HG02885 (cell line): Measurements from ENCODE around the gene NUBP2.
A peak's percentile ranks its signal among the peaks of the same experiment; 100 is the strongest.

Experiments
- ATAC-seq: cut with Tn5 transposase; IDR thresholded peaks from one replicate; pipeline ENCODE4 v1.9.1; 2021; ENCODE audit warnings: mild to moderate bottlenecking; ENCODE audit not compliant: unreplicated experiment, poor library complexity

The NUBP2 gene, protein sequence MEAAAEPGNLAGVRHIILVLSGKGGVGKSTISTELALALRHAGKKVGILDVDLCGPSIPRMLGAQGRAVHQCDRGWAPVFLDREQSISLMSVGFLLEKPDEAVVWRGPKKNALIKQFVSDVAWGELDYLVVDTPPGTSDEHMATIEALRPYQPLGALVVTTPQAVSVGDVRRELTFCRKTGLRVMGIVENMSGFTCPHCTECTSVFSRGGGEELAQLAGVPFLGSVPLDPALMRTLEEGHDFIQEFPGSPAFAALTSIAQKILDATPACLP

DNA sequence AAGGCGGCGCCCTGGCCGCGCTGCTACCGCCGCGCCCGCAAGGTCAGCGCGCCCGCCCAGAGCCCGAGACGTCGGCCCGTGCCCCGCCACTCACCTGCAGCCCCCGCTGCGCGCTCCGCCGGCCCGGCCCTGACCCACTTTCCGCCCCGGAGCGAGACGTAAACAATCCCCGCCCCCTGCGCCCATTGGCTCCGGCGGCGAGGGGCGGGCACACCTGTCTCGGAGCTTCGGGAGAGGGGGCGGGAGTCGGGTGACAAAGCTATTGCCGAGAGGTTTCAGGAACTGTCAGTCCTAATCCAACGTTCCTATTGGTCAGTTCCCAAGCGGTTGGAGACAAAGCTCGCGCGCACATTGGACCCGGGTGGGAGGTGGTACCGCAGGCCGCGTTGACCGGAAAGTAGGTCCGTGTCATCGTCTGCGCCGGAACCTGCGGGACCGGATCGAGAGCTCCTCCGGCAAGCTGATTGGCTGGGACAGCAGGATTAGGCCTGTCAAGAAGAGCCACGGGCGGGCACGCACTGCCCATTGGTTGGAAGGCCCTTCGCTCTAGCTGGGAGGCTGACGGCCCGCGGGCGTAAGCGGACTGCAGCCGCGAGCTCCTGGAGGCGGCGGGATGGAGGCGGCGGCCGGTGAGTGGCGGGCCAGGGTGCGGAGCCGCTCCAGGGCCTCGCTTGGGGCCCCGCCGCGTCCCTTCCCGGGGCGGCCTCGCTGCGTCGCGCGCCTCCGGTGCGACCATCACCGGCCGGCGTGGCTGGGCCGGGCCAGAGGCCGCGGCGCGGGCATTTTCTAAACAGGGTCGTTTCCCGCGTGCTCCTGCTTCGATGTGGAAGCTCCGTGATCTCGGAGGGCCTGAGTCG, at the start of gene NUBP2, which contains the start of gene SPSB3:
Gene NUBP2 (plus strand): TSS at position 553 of the 857 bp plus-strand sequence. CDS start 61 bp downstream, at position 614.
Gene SPSB3 (minus strand): TSS at position 164 of the 857 bp plus-strand sequence. CDS start 1,088 bp downstream, outside the sequence.
- peak; percentile 84 for ATAC-seq

DNA sequence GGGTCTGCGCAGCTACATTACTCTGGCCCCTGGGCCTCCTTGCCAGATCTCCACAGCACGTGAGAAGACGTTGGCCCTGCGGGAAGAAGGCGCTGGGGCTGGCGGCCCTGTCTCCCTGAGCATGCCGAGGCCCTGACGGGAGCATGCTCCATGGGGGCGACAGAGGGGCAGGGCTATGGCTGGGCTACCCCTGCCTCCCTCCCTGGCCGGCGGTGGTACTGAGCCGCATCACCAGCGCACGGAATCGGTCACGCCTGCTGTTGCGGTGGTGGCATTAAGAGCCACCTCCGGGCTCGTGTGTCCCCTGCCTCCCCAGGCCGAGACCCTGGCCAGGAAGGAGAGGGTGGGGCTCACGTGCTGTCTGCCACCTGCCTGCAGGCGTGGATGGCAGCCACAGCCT, 48.6 kb upstream of the NUBP2 start:
- no peak for ATAC-seq

DNA sequence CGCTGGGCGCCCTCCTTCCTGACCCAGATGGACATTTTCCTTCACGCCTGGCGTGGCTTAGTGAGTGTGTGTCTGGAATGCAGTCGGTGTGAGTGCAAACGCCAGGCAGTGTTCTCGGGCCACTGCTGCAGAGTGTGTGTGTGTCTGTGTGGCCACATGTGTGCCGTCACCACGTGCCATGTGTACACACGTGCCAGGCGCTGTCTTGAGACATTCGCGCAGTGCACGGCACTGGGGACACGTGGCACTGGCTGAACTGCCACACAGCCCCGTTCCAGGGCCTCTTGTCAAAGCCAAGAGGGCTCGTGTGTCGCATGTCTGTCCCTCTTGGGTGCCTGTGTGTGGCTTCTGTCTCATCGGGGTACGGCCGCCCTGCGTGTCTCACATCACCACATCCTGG, 47.9 kb upstream of the NUBP2 start:
- no peak for ATAC-seq

DNA sequence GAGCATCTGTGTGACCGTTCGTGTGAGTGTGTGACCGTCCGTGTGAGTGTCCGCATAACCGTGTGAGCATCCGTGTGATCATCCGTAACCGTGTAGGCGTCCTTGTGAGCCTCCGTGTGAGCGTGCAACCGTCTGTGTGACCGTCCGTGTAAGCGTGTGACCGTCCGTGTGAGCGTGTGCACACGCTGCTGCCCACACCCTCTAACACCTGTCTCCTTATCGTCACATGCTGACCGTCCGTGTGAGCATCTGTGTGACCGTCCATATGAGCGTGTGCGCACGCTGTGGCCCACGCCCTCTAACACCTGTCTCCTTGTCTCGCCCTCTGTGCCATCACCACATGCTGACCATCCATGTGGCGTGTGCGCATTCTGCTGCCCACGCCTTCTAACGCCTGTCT, 42.5 kb upstream of the NUBP2 start:
- no peak for ATAC-seq

DNA sequence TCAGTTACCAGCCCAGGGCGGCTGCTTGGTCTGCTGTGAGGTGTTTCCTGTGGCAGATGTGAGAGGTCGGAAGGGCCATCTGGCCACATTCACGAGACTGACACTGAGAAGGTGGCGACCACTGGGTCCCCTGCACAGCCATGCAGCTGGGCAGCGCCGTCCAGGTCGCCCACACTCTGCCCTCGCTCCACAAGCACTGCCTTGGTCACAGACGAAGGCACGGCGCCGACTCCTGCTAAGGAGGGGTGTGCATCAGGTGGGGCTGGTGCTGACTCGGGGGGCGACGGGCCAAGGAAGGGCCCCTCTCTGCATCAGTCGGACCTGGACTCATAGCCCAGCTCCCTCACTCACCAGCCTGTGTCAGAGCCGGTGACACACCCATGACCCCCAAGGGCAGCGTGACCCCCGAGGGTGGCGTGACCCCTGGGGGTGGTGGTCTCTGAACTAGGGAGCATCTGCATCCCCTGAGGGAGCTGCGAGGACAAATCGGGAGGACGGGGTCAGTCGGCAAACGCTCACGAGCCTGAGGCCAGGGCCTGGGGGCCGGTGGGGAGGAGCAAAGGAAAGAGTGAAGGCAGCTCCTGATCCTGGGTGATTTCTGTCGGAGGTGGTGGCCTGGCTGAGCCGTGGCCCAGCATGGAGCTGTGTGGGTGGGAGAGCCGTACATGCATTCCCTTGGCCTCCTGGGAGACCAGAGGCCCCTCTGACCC, 41.8 kb upstream of the NUBP2 start:
- no peak for ATAC-seq

DNA sequence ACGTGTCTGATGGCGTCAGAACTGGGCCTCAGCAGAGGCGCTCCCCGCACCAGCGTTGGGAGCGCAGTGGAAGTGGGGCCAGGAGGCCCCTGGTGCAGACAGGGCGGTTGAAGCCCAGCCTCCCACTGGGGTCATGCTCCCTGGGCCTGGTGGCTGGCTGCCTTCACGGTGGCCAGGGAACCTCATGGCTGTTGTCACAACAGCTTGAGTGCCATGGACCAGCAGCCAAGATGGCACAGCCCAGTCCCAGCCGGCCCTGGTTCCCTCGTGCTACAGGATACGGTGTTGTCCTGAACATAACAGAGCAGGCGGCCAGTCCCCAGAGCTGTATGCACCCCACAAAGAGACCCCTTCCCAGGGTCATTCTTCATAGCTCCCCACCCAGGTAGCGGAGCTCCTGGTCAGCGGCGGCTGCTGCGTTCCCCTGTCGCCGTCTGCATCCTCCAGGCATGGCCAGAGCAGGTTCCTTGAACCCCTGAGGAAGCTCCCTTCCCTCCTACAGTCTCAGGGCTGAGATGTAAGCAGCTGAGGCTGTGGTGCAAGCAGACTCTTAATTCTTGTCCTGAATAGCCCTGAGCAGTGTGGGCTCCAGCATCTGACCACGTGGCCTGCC, 41.1 kb upstream of the NUBP2 start:
- ATAC-seq, result no peak

DNA sequence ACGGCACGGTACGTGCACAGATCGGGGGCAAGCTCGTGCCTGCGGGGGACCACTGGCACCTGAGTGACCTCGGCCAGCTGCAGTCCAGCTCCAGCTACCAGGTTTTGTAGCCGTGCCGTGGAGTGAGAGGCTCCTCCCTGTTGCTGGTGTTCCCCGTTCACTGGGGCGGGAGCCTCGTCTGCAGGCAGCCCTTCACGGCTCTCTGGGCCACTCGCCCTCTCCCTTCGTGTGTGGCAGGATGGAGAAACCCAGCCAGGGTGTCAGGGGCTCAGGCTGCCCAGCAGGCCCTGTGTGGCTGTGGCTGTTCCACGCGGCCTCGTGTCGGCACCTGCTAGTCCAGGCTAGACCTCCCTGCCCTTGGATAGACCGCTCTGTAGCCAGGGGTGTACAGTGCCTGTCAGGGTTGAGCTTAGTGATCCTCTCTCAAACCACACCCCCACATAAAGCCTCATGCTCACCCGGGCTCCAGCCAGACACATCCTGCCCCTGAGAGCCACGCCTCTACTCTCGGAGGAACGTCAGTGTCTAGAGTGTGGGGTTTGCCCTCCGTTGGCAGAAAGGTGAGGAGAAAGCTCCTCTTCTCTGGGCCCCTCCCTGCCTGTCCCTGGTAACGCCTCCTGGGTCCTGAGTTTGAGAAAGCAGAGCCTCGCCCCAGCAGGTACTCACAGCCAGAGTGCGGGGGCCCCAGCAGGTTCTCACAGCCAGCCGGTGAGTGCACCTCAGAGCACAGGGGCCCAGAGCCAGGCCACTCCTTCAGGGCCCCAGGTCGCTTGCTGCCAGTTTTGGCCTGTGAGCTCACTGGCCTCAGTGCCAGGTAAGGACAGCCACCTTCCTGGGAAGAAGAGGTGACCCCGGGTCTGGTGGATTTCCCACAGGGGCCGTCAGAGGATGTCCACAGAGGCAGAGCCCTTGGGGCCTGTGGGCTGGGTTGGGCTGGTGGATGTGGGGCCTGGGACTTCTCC, 39.1 kb upstream of the NUBP2 start:
- no peak for ATAC-seq

DNA sequence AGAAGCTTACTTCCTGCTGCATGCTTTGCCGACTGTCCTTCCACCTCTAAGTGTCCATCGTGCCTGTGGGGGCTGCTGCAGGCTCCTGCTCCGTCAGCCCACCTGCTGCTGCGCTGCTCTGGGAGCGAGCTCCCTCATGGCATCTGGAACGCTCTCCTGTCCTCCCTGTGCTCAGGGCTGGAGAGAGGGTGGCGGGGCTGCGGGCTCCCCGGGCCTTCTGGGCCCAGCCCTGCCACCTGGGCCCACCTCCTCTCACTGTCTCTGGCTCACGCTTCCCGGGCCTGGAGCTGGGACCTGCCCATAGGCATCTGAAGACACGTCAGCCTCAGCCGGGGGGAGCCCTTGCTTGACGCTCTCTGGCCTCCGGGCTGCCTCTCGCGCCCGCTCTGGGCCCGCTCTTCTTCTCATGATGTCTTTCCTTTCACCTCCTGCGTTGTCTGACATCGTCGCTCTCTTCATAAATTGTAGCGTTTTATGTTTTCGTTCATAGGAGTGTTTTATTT, 38.4 kb upstream of the NUBP2 start:
- no peak for ATAC-seq

DNA sequence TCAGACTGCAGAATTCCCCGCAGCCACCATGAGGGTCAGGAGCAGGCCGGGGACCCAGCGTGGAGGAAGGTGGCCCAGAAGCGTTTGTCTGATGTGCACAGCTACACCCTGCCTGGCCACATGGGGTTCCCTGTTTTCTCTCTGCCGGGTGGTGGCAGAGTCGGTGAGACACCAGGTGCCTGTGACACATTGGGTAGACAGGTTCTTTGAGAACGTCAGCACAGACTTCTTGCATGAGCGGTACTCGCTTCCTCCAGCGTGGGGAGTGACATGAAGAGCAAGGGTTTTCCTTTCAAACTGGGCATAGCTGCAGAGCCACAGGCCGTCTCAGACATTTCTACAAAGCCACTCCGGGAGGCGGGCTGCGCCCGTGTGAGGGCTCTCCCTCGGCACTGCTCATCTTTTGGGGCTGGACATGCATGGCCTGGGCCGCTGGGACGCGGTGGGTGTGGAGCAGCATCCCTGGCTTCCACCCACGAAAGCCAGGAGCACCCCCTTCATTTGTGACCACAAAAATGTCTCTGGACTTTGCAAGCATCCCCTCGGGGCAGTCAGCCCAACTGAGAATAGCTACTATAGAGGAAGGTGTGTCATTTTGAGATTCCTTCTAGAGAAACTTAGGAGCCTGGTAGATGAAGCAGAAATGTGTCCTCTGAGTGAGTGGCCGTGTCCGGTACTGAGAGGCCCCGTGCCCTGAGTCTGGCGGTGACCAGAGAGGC, 37.4 kb upstream of the NUBP2 start:
- ATAC-seq, result no peak

DNA sequence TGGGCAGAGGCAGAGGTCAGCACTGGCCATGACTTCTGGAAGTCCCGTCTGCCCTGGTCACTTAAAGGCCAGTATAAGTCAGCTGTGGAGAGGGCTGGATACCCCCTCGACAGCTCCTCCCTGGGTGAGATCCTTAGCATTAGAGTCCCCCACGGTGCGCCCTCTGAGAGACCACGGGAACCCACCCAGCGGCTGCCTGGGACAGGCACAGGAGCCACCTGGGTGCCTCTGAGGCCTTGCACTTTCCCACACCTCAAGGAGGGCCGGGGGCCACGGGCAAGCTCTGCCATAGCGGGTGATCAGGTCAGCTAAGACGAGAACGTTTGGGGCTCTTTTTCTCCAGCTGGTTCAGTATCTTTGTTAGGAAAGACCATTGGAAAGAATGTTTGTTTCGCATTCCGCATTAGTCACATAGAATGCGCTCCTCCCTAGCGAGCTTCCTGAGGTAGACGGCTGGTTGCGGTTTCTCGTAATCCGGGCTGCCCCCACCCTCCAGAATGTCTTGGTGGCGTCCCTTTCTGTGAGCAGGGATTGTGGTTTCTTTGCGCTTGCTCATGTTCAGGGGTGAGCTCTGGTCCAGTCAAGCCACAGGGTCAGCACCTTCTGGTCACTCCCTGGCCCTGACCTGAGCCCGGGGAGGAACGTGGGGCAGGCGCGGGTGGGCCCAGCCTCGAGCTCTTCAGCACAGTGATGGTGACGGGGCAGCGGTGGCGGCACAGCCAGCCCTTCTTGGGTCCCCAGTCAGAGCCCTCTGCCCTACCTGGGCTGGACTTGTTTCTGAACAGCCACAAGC, 36.7 kb upstream of the NUBP2 start:
- no peak for ATAC-seq

DNA sequence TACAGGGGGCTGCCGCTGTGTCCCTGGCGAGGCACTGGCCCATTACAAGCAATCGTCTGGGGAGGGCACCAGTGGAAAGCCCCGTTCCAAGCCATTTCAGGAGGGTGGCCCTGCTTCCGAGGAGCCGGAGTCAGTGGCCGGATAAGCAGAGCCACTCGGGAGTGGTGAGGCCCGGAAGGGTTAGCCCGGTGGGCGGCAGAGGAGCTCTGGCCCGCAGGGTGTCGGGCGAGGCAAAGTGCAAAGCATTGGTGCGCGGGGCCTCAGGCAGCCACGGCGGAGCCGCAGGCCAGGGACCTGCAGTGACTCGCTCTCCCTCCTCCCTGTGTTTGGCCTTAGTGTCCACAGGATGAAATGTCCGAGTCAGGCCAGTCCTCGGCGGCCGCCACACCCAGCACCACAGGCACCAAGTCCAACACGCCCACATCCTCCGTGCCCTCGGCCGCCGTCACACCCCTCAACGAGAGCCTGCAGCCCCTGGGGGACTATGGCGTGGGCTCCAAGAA, 36.0 kb upstream of the NUBP2 start:
- ATAC-seq, result no peak

DNA sequence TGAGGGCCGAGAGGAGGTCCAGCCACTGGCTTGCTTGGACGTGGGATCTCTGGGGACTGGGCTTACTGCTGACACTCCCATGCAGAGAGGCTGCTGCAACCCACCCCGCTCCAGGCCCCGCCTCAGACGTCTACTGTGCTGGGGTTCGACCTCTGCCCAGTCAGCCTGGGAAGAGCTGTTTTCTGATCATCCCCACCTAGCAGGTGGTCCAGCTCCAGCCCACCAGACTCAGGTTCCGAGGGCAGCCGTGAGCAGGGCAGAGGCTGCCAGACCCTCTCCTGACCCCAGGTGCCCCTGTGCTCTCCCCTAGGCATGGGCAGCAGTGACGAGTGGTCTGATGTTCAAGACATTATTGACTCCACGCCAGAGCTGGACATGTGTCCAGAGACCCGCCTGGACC, 34.8 kb upstream of the NUBP2 start:
- no peak for ATAC-seq

DNA sequence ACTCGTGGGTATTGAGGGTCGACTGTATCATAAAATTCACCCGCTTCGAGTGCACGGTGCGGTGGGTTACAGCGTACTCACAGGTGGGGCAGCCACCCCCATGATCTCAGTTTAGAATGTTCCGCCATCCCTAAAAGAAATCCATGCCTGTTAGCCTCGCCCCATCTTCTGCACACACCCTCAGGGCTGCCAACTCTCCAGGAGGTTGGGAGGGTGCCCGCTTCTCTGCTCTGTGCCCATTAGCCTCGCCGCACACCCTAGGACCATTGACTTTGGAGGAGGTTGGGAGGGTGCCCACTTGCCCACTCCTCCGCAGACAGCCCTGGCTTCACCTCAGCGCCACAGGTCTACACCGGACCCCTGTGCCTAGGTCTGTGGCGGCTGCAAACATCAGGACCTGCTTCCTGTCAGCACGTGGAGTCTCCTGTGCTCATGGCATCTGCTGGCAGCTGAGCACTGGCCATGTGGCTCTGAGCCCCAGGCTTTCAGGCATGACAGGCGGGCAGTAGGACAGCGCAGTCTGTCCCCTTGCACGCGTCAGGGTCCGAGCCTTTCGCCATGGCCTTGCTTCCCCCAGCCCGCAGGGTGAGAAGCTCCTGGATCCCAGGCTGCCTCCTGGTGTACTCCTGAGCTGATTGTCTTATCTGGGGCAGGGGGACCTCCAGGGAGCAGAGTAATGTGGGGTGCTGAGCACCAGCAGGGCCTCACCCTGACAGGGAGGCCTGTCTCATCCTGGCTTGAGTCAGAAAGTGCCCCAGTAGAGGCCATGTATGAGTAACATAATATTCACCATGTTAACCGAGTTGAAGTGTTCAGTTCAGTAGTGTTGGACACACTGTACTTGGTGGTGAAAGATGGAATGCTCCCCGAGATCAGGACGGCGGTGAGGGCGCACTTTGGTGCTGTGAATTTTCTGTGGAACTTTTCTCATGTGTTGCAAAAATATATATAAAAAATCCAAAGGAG, 33.3 kb upstream of the NUBP2 start:
- ATAC-seq, result no peak

DNA sequence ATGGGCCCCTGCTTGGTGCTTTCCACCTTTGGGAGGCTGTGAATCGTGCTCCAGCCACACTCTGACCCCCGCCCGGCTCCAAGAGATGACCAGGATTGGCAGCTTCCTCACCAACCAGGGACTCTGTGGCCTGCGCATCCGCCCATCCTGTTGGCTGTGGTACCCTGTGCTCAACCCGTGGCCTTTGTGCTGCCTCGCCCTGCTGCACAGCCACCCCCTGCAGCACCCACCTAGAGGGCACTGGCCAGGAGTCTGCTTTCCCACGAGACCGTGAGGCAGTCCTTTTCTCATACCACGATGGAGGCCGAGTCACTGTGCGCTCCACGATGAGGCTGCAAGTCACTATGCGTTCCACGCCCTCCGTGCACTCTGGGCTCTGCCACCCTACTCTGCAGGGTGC, 30.8 kb upstream of the NUBP2 start:
- ATAC-seq, result no peak

DNA sequence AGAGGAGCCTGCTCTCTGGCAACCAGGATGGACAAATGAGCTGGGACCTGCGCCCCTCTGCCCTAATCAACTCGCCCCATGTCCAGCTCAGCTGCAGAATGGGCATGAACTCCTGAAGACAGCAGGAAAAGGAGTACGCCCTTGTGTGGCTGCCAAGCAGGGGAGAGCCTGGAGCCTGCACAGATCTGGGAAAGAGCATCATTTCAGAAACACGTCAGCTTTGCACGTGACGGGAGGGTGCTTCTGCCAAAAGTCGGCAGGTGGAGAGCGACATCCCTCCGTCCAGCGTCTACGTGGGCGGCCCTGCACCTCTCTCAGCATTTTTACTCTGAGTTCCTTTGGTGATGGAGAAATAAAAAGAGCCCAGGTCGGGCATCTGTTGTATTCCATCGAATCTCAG, 29.9 kb upstream of the NUBP2 start:
- no peak for ATAC-seq

DNA sequence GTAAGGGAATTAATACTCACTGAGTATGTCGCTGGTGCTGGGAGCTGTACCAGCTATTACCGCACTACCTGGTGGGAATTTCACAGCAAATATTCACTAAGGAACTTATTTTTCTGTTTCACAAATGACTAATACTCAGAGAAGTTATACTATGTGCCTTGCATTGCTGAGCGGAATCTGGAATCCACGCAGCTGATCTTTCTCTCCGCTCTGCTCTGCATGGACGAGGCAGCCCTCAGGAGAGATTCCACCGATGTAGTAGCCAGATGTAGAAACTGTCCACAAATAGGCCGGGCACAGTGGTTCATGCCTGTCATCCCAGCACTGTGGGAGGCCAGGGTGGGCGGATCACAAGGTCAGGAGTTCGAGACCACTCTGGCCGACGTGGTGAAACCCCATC, 28.6 kb upstream of the NUBP2 start:
- ATAC-seq, result no peak
